ENCODE results near the gene NBPF6. TPM values are rescaled to one million over a fixed set of nuclear protein-coding genes. Genes with fewer than 3 reads are reported as not detected.

NBPF6 gene
- total RNA-seq, 1 experiment from 2014 or later, result 0.07 TPM

GRCh38 chr1:108502138-108502537, 52.0 kb downstream of the NBPF6 start:
- H3K4me3 ChIP-seq (ENCODE audit: low read length), result no peak overlapping the region

DNA sequence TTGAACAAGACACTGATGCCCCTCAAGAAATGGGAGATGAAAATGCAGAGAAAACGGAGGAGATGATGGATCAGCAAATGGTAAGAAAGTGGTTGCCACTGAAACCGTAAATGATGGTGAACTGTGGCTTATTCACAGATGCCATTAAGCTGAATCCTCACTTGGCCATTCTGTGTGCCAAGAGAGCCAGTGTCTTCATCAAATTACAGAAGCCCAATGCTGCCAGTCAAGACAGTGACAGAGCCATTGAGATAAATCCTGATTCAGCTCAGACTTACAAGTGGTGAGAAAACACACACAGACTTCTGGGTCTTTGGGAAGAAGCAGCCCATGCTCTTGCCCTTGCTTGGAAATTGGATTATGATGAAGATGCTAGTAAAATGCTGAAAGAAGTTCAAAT, 52.5 kb downstream of the NBPF6 start:
- no peak overlapping the region for H3K27ac ChIP-seq (ENCODE audit: low read length)
- H3K9ac ChIP-seq (ENCODE audit: low read length), result no peak overlapping the region
- H3K27me3 ChIP-seq (ENCODE audit: low read length), result no peaks in the 10 kb centered on the region
- peaks cover 12% of the 10 kb centered on the region for H3K4me1 ChIP-seq (ENCODE audit: insufficient read depth, low read length)
- no peaks in the 10 kb centered on the region for H3K9me3 ChIP-seq (ENCODE audit: low read length)
- ATAC-seq (peak; percentile 68), DNase-seq (peak; percentile 72)
- H3K79me2 ChIP-seq (ENCODE audit: low read length), result no peaks in the 10 kb centered on the region
- BruUV-seq (replicated peaks), result no TSS peak
- H3K9me2 ChIP-seq (replicated peaks; ENCODE audit: low read length), result no peaks in the 10 kb centered on the region
- H2AFZ ChIP-seq (ENCODE audit: low read length), result no peak overlapping the region
- no peaks in the 10 kb centered on the region for H3K36me3 ChIP-seq (ENCODE audit: low read depth, low read length)
- H3K4me2 ChIP-seq (ENCODE audit: low read length), result peak overlapping the region; percentile 38
- H3K4me3 ChIP-seq (ENCODE audit: low read length), result no peak overlapping the region
- CTCF ChIA-PET, result no interaction called here
- H4K20me1 ChIP-seq (ENCODE audit: low read length), result no peaks in the 10 kb centered on the region
- intact Hi-C loops (cut with micrococcal nuclease), result no loop called here
- TF ChIP-seq, protein P1, sequence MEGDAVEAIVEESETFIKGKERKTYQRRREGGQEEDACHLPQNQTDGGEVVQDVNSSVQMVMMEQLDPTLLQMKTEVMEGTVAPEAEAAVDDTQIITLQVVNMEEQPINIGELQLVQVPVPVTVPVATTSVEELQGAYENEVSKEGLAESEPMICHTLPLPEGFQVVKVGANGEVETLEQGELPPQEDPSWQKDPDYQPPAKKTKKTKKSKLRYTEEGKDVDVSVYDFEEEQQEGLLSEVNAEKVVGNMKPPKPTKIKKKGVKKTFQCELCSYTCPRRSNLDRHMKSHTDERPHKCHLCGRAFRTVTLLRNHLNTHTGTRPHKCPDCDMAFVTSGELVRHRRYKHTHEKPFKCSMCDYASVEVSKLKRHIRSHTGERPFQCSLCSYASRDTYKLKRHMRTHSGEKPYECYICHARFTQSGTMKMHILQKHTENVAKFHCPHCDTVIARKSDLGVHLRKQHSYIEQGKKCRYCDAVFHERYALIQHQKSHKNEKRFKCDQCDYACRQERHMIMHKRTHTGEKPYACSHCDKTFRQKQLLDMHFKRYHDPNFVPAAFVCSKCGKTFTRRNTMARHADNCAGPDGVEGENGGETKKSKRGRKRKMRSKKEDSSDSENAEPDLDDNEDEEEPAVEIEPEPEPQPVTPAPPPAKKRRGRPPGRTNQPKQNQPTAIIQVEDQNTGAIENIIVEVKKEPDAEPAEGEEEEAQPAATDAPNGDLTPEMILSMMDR (conservative IDR thresholded peaks at IDR 0.05; ENCODE audit: low read depth, low read length), result no peak
- TF ChIP-seq EZH2 (IDR thresholded peaks at IDR 0.05; ENCODE audit: low read length, unreplicated experiment), result no peak
- TF ChIP-seq EZH2phosphoT487 (IDR thresholded peaks at IDR 0.05; ENCODE audit: borderline replicate concordance, low read length), result no peak
- POLR2A ChIA-PET (ENCODE audit: unreplicated experiment), result no interaction called here
- H3F3A ChIP-seq (ENCODE audit: low read length, unreplicated experiment), result no peaks in the 10 kb centered on the region

More at GRCh38 chr1:108502138-108502537, 52.0 kb downstream of the NBPF6 start:
- Histone ChIP-seq H3K9me2 (replicated peaks; ENCODE audit: low read length) (no peaks in the 10 kb centered on the region), H3F3A (ENCODE audit: low read length, unreplicated experiment) (no peaks in the 10 kb centered on the region), H3K4me1 (ENCODE audit: insufficient read depth, low read length) (peaks cover 12% of the 10 kb centered on the region), H3K27me3 (ENCODE audit: low read length) (no peaks in the 10 kb centered on the region), H3K27ac (ENCODE audit: low read length) (no peak overlapping the region), H4K20me1 (ENCODE audit: low read length) (no peaks in the 10 kb centered on the region), H3K9me3 (ENCODE audit: low read length) (no peaks in the 10 kb centered on the region), H3K36me3 (ENCODE audit: low read depth, low read length) (no peaks in the 10 kb centered on the region), H3K4me2 (ENCODE audit: low read length) (no peak overlapping the region), H2AFZ (ENCODE audit: low read length) (no peak overlapping the region), H3K79me2 (ENCODE audit: low read length) (no peaks in the 10 kb centered on the region), H3K9ac (ENCODE audit: low read length) (no peak overlapping the region)
- ATAC-seq, result no peak
- intact Hi-C loops (cut with micrococcal nuclease), result no loop called here
- POLR2A ChIA-PET (ENCODE audit: unreplicated experiment), result no interaction called here
- BruUV-seq (replicated peaks), result no TSS peak
- no peak for DNase-seq
- no peak for TF ChIP-seq EZH2 (IDR thresholded peaks at IDR 0.05; ENCODE audit: low read length, unreplicated experiment)
- TF ChIP-seq, protein P1 (conservative IDR thresholded peaks at IDR 0.05; ENCODE audit: low read depth, low read length), result no peak
- TF ChIP-seq EZH2phosphoT487 (IDR thresholded peaks at IDR 0.05; ENCODE audit: borderline replicate concordance, low read length), result no peak
- CTCF ChIA-PET, result no interaction called here

DNA sequence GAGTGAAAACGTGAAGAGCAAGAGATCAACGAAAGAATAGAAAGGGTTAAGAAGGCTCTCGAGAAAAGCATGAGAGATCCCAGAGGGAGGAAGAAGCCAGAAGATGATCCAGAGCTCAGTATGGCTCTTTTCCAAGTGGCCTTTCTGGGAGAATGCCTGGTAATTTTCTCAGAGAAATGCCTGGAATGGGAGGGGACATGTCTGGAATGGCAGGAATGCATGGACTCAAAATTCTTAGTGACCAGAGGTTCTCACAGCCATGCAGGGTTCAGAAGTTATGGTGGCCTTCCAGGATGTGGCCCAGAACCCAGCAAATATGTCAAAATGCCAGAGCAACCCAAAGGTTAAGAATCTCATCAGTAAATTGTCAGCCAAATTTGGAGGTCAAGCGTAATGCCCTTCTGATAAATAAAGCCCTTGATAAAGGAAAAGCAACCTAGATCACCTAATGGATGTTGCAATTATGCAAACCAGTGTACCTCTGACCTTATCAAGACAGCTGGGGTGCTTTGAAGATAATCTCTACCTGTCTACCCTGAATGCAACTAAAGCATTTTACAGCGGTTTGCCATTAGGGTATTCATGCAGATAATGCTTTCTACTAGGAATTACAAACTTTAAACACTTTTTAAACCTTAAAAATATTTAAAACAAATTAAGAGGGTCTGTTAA, 53.1 kb downstream of the NBPF6 start:
- BruUV-seq (replicated peaks), result no TSS peak
- no peaks in the 10 kb centered on the region for H3F3A ChIP-seq (ENCODE audit: low read length, unreplicated experiment)
- no peak for TF ChIP-seq EZH2 (IDR thresholded peaks at IDR 0.05; ENCODE audit: low read length, unreplicated experiment)
- no peak for TF ChIP-seq EZH2phosphoT487 (IDR thresholded peaks at IDR 0.05; ENCODE audit: borderline replicate concordance, low read length)
- TF ChIP-seq, protein P1 (conservative IDR thresholded peaks at IDR 0.05; ENCODE audit: low read depth, low read length), result no peak
- H3K4me1 ChIP-seq (ENCODE audit: insufficient read depth, low read length), result peaks cover 12% of the 10 kb centered on the region
- CTCF ChIA-PET, result no interaction called here
- intact Hi-C loops (cut with micrococcal nuclease), result no loop called here
- H2AFZ ChIP-seq (ENCODE audit: low read length), result no peak overlapping the region
- H3K9me3 ChIP-seq (ENCODE audit: low read length), result no peaks in the 10 kb centered on the region
- peak overlapping the region; percentile 38 for H3K4me2 ChIP-seq (ENCODE audit: low read length)
- no peaks in the 10 kb centered on the region for H3K27me3 ChIP-seq (ENCODE audit: low read length)
- peak; percentile 79 for DNase-seq
- H3K36me3 ChIP-seq (ENCODE audit: low read depth, low read length), result no peaks in the 10 kb centered on the region
- H3K79me2 ChIP-seq (ENCODE audit: low read length), result no peaks in the 10 kb centered on the region
- no peak overlapping the region for H3K9ac ChIP-seq (ENCODE audit: low read length)
- H3K4me3 ChIP-seq (ENCODE audit: low read length), result no peak overlapping the region
- peak; percentile 64; the same call in 1 of the 2 replicates for ATAC-seq
- no peaks in the 10 kb centered on the region for H3K9me2 ChIP-seq (replicated peaks; ENCODE audit: low read length)
- H4K20me1 ChIP-seq (ENCODE audit: low read length), result no peaks in the 10 kb centered on the region
- POLR2A ChIA-PET (ENCODE audit: unreplicated experiment), result no interaction called here
- H3K27ac ChIP-seq (ENCODE audit: low read length), result no peak overlapping the region

Measured in PC-3 (cell line).